Activated CD4-positive, alpha-beta T cell treated with anti-CD3 and anti-CD28 coated beads, Interleukin-2, amount 50 U/mL, for 24 hours (primary cell): ENCODE data around the gene PRKCG.

Experiments used
- DNase-seq, 2 donors: peaks; one replicate each; pipeline ENCODE4 v3.0.0-alpha.2; 2020; ENCODE audit warnings: low read depth in 1 of 2, low spot score in 1 of 2

PRKCG gene

GRCh38 chr19:53897459-53897858 lies 15.5 kb downstream of the PRKCG start:
- DNase-seq, result no peak

DNA sequence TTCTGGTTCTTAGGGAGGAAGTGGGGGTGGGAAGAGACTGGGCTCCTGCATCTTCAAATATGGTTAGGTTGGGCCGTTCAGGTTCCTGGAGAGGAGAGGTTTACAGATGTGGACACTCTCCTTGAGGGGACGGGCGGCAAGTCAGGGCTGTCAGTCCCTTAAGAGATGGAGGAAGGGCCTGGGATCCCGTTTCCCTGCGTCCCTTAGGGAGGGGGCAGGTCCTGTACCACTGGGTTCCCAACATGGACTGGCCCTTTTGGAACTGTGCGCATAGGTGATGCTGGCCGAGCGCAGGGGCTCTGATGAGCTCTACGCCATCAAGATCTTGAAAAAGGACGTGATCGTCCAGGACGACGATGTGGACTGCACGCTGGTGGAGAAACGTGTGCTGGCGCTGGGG lies 16.2 kb downstream of the PRKCG start:
- DNase-seq, result no peak

- no peak for DNase-seq
Observed at GRCh38 chr19:53898636-53899341, 16.8 kb downstream of the PRKCG start.

GRCh38 chr19:53900191-53900860 lies 18.3 kb downstream of the PRKCG start:
- DNase-seq, result no peak

GRCh38 chr19:53903055-53903680 lies 21.2 kb downstream of the PRKCG start:
- no peak for DNase-seq

- no peak for DNase-seq
Observed at GRCh38 chr19:53904909-53905308, 22.9 kb downstream of the PRKCG start.

DNA sequence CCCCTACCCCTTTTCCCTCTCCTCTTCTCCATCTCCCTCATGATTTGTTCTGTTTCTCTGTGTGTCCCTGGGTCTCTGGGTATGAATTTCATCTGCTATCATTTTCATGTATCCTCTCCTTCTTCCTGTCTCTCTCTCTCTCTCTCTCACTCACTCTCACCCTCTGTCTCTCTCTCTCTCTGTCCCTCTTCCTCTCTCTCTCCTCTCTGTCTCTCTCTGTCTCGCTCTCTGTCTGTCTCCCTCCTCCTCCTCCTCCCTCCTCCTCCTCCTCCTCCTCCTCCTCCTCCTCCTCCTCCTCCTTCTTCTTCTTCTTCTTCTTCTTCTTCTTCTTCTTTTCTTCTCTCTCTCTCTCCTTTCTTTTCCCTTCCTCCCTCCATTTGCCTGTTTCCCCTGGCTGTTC lies 23.8 kb downstream of the PRKCG start:
- no peak for DNase-seq

DNA sequence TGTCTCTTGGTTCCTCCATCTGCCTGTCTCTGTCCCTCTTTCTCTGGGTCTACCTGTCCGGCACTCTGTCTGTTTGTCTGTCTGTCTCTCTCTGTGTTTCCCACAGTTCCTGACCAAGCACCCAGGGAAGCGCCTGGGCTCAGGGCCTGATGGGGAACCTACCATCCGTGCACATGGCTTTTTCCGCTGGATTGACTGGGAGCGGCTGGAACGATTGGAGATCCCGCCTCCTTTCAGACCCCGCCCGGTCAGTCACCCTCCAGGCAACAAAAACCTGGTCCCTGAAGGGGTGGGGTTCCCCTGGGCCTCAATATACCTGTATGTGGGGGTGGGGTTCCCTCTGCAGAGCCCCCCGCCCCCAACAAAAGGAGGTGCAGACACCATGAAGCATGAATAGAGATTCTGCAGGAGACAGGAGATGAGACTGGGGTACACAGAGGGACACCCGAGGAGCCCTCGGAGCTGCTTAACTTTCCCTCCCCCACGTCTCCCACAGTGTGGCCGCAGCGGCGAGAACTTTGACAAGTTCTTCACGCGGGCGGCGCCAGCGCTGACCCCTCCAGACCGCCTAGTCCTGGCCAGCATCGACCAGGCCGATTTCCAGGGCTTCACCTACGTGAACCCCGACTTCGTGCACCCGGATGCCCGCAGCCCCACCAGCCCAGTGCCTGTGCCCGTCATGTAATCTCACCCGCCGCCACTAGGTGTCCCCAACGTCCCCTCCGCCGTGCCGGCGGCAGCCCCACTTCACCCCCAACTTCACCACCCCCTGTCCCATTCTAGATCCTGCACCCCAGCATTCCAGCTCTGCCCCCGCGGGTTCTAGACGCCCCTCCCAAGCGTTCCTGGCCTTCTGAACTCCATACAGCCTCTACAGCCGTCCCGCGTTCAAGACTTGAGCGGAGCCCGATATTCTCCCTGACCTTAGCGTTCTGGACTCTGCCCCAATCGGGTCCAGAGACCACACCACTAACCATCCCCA lies 24.5 kb downstream of the PRKCG start:
- peak; percentile 47 to 55 for DNase-seq

DNA sequence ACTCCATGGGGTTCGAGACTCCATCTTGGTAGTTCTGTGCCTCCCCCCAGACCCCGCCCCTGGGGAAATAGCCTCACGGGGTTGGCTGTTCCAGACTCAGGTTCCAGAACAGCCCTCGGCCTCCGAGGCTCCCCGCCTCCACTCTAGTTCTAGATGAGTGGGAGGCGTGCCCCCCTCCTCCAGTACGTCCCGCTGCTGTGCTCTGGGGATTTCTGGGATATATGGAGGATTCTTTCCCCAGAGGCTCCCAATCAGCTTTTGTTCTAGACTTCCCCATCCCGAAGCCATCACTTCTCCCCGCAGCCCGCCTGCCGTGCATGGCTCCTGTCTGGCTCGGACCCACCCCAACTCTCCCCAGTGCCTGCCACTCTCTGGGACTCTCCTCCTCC lies 25.2 kb downstream of the PRKCG start:
- no peak for DNase-seq

DNA sequence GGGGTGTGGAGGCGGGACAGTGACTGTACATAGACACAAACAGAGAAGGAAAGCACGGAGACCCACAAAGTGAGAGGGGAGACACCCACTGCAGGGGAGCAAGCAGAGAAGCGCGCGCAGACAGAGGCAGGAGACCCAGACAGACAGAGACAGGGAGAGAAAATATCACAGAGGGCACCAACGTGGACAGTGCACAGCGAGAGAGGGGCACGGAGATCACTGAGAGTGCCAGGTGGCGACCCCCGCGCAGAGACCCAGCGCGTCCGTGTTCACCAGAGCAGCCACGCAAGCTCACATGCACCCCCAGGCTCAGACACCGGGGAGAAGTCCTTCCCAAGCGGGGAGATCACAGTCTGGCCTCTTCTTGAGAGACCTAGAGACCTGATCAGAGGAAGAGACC lies 25.7 kb downstream of the PRKCG start:
- DNase-seq, result no peak

DNA sequence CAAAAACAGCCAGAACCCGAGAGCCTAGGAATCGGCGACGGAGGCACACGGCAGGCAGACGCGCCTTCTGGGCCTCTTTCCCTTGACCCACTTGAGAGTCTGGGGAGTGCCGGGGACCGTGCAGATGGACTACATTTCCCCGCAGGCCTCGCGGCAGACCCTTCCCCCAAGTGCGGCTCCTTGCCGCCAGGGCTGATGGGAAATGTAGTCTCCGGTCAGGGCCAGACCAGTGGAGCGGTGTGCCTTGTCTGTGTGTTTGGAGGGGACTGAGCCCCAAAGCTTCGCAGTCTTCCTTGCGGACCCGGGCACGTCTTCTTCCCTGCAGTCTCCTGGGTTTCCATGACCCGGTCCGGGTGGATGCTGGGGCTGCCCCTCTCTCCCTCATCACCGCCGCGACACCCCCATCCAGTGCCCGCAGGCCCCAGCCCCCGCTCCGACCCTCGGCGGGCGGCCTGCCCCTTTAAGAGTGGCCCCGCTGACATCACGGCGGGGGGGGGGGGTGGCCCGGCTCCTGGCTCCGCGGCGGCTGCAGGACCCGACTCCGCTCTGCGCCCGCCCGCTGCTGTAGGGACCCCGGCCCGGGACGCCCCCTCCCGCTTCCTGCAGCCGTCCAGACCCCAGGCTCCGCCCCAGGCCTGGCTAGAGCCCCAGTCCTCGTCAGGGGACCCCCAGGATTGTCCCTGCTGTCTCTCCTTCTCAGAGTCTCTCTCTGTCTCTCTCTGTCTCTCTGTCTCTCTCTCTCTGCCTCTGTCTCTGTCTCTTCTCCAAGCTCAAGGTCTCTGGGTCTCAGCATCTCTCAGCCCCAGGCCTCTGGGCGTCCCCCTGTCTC lies 26.3 kb downstream of the PRKCG start:
- peak in 1 of 2 donors; percentile 40 for DNase-seq

- DNase-seq, result no peak
Observed at GRCh38 chr19:53908935-53909415, 27.0 kb downstream of the PRKCG start, which contains the start of gene CACNG7. TSS of gene CACNG7 (plus strand) at chr19:53909278. CDS start at chr19:53912832, 3,554 bp downstream.

- no peak for DNase-seq
Observed at GRCh38 chr19:53909471-53910169, 27.6 kb downstream of the PRKCG start.

GRCh38 chr19:53910170-53910518 lies 28.1 kb downstream of the PRKCG start:
- no peak for DNase-seq

DNA sequence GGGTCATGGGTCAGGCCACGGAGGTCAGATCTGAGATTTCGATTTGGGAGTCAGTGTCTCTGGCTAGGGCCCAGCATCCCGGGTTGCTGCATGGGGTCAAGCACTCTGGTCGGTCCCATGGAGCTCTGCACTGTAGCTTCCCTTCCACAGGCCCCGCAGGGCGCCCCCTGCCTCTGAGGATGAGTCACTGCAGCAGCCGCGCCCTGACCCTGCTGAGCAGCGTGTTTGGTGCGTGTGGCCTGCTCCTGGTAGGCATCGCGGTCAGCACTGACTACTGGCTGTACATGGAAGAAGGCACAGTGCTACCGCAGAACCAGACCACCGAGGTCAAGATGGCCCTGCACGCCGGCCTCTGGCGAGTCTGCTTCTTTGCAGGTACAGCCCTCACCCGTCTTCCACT lies 30.7 kb downstream of the PRKCG start:
- DNase-seq, result no peak

DNA sequence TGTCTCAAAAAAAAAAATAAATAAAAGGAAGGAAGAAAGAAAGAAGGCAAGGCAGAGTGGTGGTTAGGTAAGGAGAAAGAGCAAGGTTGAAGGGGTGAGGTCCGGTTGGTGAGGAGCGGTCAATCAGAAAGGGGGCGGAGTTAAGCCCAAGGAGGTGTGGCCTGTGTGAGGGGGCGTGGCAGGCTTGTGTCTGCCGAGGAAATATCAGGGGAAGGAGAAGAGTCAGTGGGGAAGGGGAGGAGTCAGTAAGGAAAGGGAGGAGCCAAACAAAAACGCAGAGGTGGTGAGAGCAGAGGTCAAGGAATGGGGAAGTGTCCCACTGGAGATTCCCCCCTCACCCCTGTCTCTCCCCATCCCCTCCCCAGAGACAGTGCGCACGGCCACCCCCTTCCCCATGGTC lies 33.0 kb downstream of the PRKCG start:
- DNase-seq, result no peak

GRCh38 chr19:53916004-53916403 lies 34.0 kb downstream of the PRKCG start:
- no peak for DNase-seq

DNA sequence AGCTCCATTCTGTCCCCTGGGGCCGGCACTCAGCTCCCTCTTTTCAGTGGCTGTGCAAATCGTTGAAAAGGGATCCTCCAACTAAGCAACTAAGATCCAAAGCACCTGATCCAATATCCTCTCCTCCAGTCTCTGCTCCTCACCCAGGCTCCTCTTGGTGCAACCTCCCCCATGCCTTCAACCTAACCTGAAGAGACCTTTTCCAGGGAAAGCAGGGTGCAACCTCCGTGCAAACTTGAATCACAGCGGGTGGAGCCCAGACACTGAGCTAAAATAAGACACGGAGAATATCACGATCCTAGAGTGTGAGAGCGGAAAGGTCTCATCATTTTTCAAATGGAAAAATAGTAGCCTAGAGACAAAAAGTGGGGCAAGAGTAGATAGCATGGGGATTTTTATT lies 35.4 kb downstream of the PRKCG start:
- no peak for DNase-seq

- no peak for DNase-seq
Observed at GRCh38 chr19:53927739-53928138, 45.7 kb downstream of the PRKCG start.

- DNase-seq, result no peak
Observed at GRCh38 chr19:53936029-53936428, 54.0 kb downstream of the PRKCG start.
